Endothelial cell of umbilical vein (primary cell): ENCODE measurements around the gene OXCT2. TPM values are rescaled to one million over a fixed set of nuclear protein-coding genes. Genes with fewer than 3 reads are reported as not detected.

Experiments
- BruUV-seq: library from RNA; stranded (reverse); fragments of 400-500 nt; replicated peaks from 2 replicates; lab custom pipeline; 2021; lab: Mats Ljungman, UMichigan
- CTCF ChIA-PET: fragments of 300-600, 350-600 bp; sonication (Branson Sonifier 250); formaldehyde crosslinking; loops from one replicate; lab custom pipeline; 2021; ENCODE audit warnings: antibody characterized with exemption, inconsistent platforms; lab: Charles Lee
- POLR2A ChIA-PET: fragments of 300-600, 350-600 bp; sonication (Branson Sonifier 250); formaldehyde crosslinking; loops from one replicate; lab custom pipeline; 2021; ENCODE audit warnings: antibody characterized with exemption, inconsistent platforms; lab: Charles Lee
- DNase-seq: peaks from one replicate; pipeline ENCODE4 v3.0.0-alpha.2; 2011; ENCODE audit warnings: low read depth, low spot score
- FAIRE-seq: peaks from 2 replicates; lab custom pipeline; 2011; peaks lifted over from hg19 to GRCh38; lab: Jason Lieb, UNC
- H2AFZ ChIP-seq: 2 replicates; pipeline ENCODE4 v1.6.0; 2012; ENCODE audit warnings: low read depth, low read length, control low read depth, inconsistent platforms
- H3K27ac ChIP-seq: 2 replicates; pipeline ENCODE4 v1.5.1; 2011; ENCODE audit warnings: low read depth, mild to moderate bottlenecking, control low read depth, low read length, moderate library complexity; ENCODE audit not compliant: insufficient read depth
- H3K27me3 ChIP-seq, 2 experiments: 2 replicates each; pipeline versions ENCODE4 v1.6.0 to v1.6.1; 2011; ENCODE audit warnings: low read length in 2 of 2, mixed read lengths in 1 of 2; ENCODE audit not compliant: control insufficient read depth in 2 of 2, insufficient read depth in 2 of 2
- H3K36me3 ChIP-seq, 2 experiments: 2 replicates in 1 of 2; 3 replicates in 1 of 2; pipeline ENCODE4 v1.5.1; 2011; ENCODE audit warnings: low read length in 2 of 2, mild to moderate bottlenecking in 1 of 2, moderate library complexity in 1 of 2; ENCODE audit not compliant: control insufficient read depth in 2 of 2, insufficient read depth in 2 of 2; ENCODE audit errors: extremely low read depth in 1 of 2
- H3K4me1 ChIP-seq: 3 replicates; pipeline ENCODE4 v1.5.1; 2011; ENCODE audit warnings: mild to moderate bottlenecking, low read length; ENCODE audit not compliant: control insufficient read depth, insufficient read depth; ENCODE audit errors: extremely low read depth
- H3K4me2 ChIP-seq: 2 replicates; pipeline ENCODE4 v1.6.1; 2011; ENCODE audit warnings: low read length, control low read depth, mixed read lengths; ENCODE audit not compliant: insufficient read depth
- H3K4me3 ChIP-seq, 3 experiments: fragments of 200-600 bp in 1 of 3; sonication (generic), shearing (Covaris generic) in 1 of 3; replicated peaks in 1 of 3; 2 replicates each; pipeline ENCODE4 v1.5.1; 2011 to 2016; ENCODE audit warnings: control low read depth in 3 of 3, low read length in 3 of 3, mild to moderate bottlenecking in 2 of 3, inconsistent platforms in 1 of 3, low read depth in 1 of 3, moderate library complexity in 1 of 3; ENCODE audit not compliant: insufficient read depth in 1 of 3
- H3K79me2 ChIP-seq: 2 replicates; pipeline ENCODE4 v1.6.0; 2012; ENCODE audit warnings: low read length, inconsistent platforms; ENCODE audit not compliant: control insufficient read depth, insufficient read depth
- H3K9ac ChIP-seq: replicated peaks from 2 replicates; pipeline ENCODE3; 2011; ENCODE audit warnings: low read length, control low read depth; ENCODE audit not compliant: insufficient read depth; ENCODE audit errors: extremely low read depth
- H3K9me1 ChIP-seq: replicated peaks from 3 replicates; pipeline ENCODE4 v1.6.0; 2011; ENCODE audit warnings: mild to moderate bottlenecking, low read length; ENCODE audit not compliant: control insufficient read depth, insufficient read depth; ENCODE audit errors: extremely low read depth
- H3K9me3 ChIP-seq: replicated peaks from 2 replicates; pipeline ENCODE4 v1.5.1; 2012; ENCODE audit warnings: low read length, inconsistent platforms; ENCODE audit not compliant: control insufficient read depth, insufficient read depth
- H4K20me1 ChIP-seq: replicated peaks from 2 replicates; pipeline ENCODE3; 2011; ENCODE audit warnings: mild to moderate bottlenecking, low read length; ENCODE audit not compliant: control insufficient read depth, insufficient read depth; ENCODE audit errors: extremely low read depth
- CTCF ChIP-seq, 2 donors: IDR thresholded peaks; 1 replicate in 1 of 2; 2 replicates in 1 of 2; pipeline ENCODE4 v1.5.1; 2011; ENCODE audit warnings: low read length in 2 of 2, mild to moderate bottlenecking in 2 of 2, moderate library complexity in 2 of 2, control low read depth in 1 of 2, inconsistent platforms in 1 of 2, low read depth in 1 of 2; ENCODE audit not compliant: insufficient read depth in 1 of 2; ENCODE audit errors: extremely low read depth in 1 of 2
- EZH2 ChIP-seq: IDR thresholded peaks from 2 replicates; pipeline ENCODE4 v1.6.1; 2012; ENCODE audit warnings: borderline replicate concordance, low read depth, mild to moderate bottlenecking, moderate library complexity, low read length, inconsistent platforms; ENCODE audit not compliant: severe bottlenecking
- FOS ChIP-seq: IDR thresholded peaks from 2 replicates; pipeline ENCODE4 v1.6.1; 2011; ENCODE audit warnings: mild to moderate bottlenecking, low read length, moderate library complexity, borderline replicate concordance; ENCODE audit not compliant: insufficient read depth
- GATA2 ChIP-seq: IDR thresholded peaks from 2 replicates; pipeline ENCODE4 v1.7.0; 2011; ENCODE audit warnings: low read depth, mild to moderate bottlenecking, moderate library complexity, mixed read lengths, low read length; ENCODE audit not compliant: insufficient read length, insufficient read depth
- JUN ChIP-seq: IDR thresholded peaks from 2 replicates; pipeline ENCODE4 v1.6.1; 2011; ENCODE audit warnings: borderline replicate concordance, low read depth; ENCODE audit not compliant: insufficient read length, insufficient read depth
- MAX ChIP-seq: IDR thresholded peaks from 2 replicates; pipeline ENCODE4 v1.6.1; 2011; ENCODE audit not compliant: insufficient read depth, insufficient read length
- MYC ChIP-seq: IDR thresholded peaks from one replicate; pipeline ENCODE4 v1.6.1; 2011; ENCODE audit warnings: mild to moderate bottlenecking, low read depth, low read length
- POLR2A ChIP-seq: IDR thresholded peaks from 2 replicates; pipeline ENCODE4 v1.6.1; 2012; ENCODE audit warnings: low read depth, mild to moderate bottlenecking, control low read depth, low read length
- POLR2AphosphoS5 ChIP-seq: IDR thresholded peaks from 2 replicates; pipeline ENCODE4 v1.6.1; 2012; ENCODE audit warnings: low read depth, mild to moderate bottlenecking, control low read depth, low read length, moderate library complexity; ENCODE audit not compliant: insufficient read depth
- dilution Hi-C: fragments of 300-500 bp; cut with MboI; formaldehyde crosslinking; loops from one replicate; pipeline ENCODE4 v1.15.0; 2019; ENCODE audit warnings: low sequenced_read_pairs; ENCODE audit not compliant: extremely low pct_ligation_motif_present
- intact Hi-C: fragments of 100-400 bp; cut with micrococcal nuclease; formaldehyde crosslinking; loops from one replicate; pipeline ENCODE4 v1.10.0; 2022
- polyA plus RNA-seq, 4 experiments: library from polyadenylated mRNA; depleted of rRNA in 3 of 4; stranded (reverse) in 3 of 4; unstranded in 1 of 4; fragments of >200 nt; gene quantifications; 2 replicates each; pipeline versions ENCODE4 v1.2.1 to v1.2.3, GENCODE V29; 2011 to 2012; ENCODE audit warnings: missing spikeins in 1 of 4
- total RNA-seq: library from RNA; stranded (reverse); gene quantifications from 2 replicates; pipeline ENCODE4 v1.2.3, GENCODE V29; 2021

Gene OXCT2
- total and polyA plus RNA-seq, 2 donors (not counting 3 experiments of a cell fraction or from before 2014, with no cell fraction given): 0.60 to 0.84 TPM

- Histone ChIP-seq H3K27me3 (no peaks in the 10 kb centered on the region), H3K9ac (no peak overlapping the region), H3K4me1 (no peaks in the 10 kb centered on the region), H4K20me1 (no peaks in the 10 kb centered on the region), H3K4me2 (no peak overlapping the region), H2AFZ (no peak overlapping the region), H3K27ac (no peak overlapping the region), H3K9me3 (no peaks in the 10 kb centered on the region), H3K79me2 (no peaks in the 10 kb centered on the region), H3K9me1 (no peaks in the 10 kb centered on the region), H3K4me3 (no peak overlapping the region), H3K36me3 (peaks cover 0 to 10% of the 10 kb centered on the region in 2 experiments)
- FAIRE-seq (no peak), DNase-seq (no peak)
- dilution Hi-C loops: no loop called here
- CTCF ChIA-PET: no interaction called here
- POLR2A ChIA-PET: no interaction called here
- no TSS peak for BruUV-seq
- TF ChIP-seq POLR2AphosphoS5 (no peak), MAX (no peak), MYC (no peak), FOS (no peak), JUN (no peak), GATA2 (no peak), EZH2 (no peak), POLR2A (no peak), CTCF (IDR thresholded peaks at IDR 0.05; ENCODE audit: extremely low read depth in 1 of 2, insufficient read depth in 1 of 2, low read depth in 1 of 2, low read length in 2 of 2) (no peak)
- intact Hi-C loops: no loop called here
These were observed 12.4 kb downstream of the OXCT2 start for GRCh38 chr1:39758556-39759435.
